ENCODE measurements around the gene ISOC2. TPM values are rescaled to one million over a fixed set of nuclear protein-coding genes. Genes with fewer than 3 reads are reported as not detected.

The ISOC2 gene
- total and polyA plus RNA-seq, 9 of the 15 experiments (the other 6 are each of a cell fraction or from before 2014, with no cell fraction given): 1.2 to 229 (median 58.3) TPM

- TF ChIP-seq RCOR1 (IDR thresholded peaks at IDR 0.05; ENCODE audit: borderline replicate concordance in 1 of 2, low read depth in 2 of 2, low read length in 2 of 2) (peak; percentile 35 to 80; a peak in 2 of 4 replicates), CBX5 (IDR thresholded peaks at IDR 0.05; ENCODE audit: borderline replicate concordance, low read depth) (no peak), CREM (IDR thresholded peaks at IDR 0.05; ENCODE audit: low read depth) (peak; percentile 83), HNRNPLL (IDR thresholded peaks at IDR 0.05; ENCODE audit: low read depth, low read length, poor library complexity, severe bottlenecking) (peak; percentile 95), RBM17 (IDR thresholded peaks at IDR 0.05; ENCODE audit: borderline replicate concordance, low read depth, low read length) (no peak), ZBTB5 (IDR thresholded peaks at IDR 0.05) (no peak), BRD9 (IDR thresholded peaks at IDR 0.05; ENCODE audit: low read depth, partially characterized antibody) (peak; percentile 94), GABPB1 (CRISPR knock-in tag; IDR thresholded peaks at IDR 0.05) (peak; percentile 72; the same call in 1 of the 2 replicates), L3MBTL2 (IDR thresholded peaks at IDR 0.05) (peak; percentile 90), POLR2G (IDR thresholded peaks at IDR 0.05; ENCODE audit: low read depth, low read length) (peak; percentile 98), ID3 (CRISPR knock-in tag; IDR thresholded peaks at IDR 0.05) (no peak), ID3 (tag; IDR thresholded peaks at IDR 0.05) (peak; percentile 84), GABPB2 (CRISPR knock-in tag; conservative IDR thresholded peaks at IDR 0.05) (no peak), ZNF280B (CRISPR knock-in tag; IDR thresholded peaks at IDR 0.05) (no peak), NBN (IDR thresholded peaks at IDR 0.05; ENCODE audit: low read depth) (peak; percentile 89), EGR1 (conservative IDR thresholded peaks at IDR 0.05) (peak; percentile 91), KDM1A (IDR thresholded peaks at IDR 0.05) (peak; percentile 87 to 95; a peak in 3 of 4 replicates), RNF2 (IDR thresholded peaks at IDR 0.05) (peak; percentile 65; the same call in 1 of the 2 replicates), DPF2 (IDR thresholded peaks at IDR 0.05) (peak; percentile 37; the same call in 1 of the 2 replicates), CTBP1 (IDR thresholded peaks at IDR 0.05; ENCODE audit: borderline replicate concordance) (peak; percentile 11; the same call in 1 of the 2 replicates)
- TF ChIP-seq, protein P1, sequence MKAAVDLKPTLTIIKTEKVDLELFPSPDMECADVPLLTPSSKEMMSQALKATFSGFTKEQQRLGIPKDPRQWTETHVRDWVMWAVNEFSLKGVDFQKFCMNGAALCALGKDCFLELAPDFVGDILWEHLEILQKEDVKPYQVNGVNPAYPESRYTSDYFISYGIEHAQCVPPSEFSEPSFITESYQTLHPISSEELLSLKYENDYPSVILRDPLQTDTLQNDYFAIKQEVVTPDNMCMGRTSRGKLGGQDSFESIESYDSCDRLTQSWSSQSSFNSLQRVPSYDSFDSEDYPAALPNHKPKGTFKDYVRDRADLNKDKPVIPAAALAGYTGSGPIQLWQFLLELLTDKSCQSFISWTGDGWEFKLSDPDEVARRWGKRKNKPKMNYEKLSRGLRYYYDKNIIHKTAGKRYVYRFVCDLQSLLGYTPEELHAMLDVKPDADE (conservative IDR thresholded peaks at IDR 0.05; ENCODE audit: control insufficient read depth, low read depth, low read length): peak; percentile 73
- TF ChIP-seq, protein P2, sequence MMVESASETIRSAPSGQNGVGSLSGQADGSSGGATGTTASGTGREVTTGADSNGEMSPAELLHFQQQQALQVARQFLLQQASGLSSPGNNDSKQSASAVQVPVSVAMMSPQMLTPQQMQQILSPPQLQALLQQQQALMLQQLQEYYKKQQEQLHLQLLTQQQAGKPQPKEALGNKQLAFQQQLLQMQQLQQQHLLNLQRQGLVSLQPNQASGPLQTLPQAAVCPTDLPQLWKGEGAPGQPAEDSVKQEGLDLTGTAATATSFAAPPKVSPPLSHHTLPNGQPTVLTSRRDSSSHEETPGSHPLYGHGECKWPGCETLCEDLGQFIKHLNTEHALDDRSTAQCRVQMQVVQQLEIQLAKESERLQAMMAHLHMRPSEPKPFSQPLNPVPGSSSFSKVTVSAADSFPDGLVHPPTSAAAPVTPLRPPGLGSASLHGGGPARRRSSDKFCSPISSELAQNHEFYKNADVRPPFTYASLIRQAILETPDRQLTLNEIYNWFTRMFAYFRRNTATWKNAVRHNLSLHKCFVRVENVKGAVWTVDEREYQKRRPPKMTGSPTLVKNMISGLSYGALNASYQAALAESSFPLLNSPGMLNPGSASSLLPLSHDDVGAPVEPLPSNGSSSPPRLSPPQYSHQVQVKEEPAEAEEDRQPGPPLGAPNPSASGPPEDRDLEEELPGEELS (CRISPR knock-in tag; IDR thresholded peaks at IDR 0.05; ENCODE audit: borderline replicate concordance): peak; percentile 38; the same call in 1 of the 2 replicates
Observed at GRCh38 chr19:55461259-55461973, at the start of gene ISOC2 (continued).
